Liver (tissue), 3 donors: ENCODE measurements around the gene TMEM190.

ENCODE experiments used
- EGR1 ChIP-seq, 2 donors: IDR thresholded peaks; 2 replicates each; pipeline ENCODE4 v1.6.1; 2016 to 2018; ENCODE audit warnings: antibody characterized with exemption in 2 of 2, low read depth in 2 of 2
- GABPA ChIP-seq, 2 donors: IDR thresholded peaks in 1 of 2; conservative IDR thresholded peaks in 1 of 2; 2 replicates each; pipeline ENCODE4 v1.6.1; 2016; ENCODE audit warnings: antibody characterized with exemption in 2 of 2, mild to moderate bottlenecking in 1 of 2, moderate library complexity in 1 of 2
- RAD21 ChIP-seq, 2 donors: IDR thresholded peaks; 2 replicates each; pipeline ENCODE4 v1.6.1; 2016; ENCODE audit warnings: antibody characterized with exemption in 2 of 2, mild to moderate bottlenecking in 2 of 2
- RXRA ChIP-seq, 2 donors: IDR thresholded peaks; 2 replicates each; pipeline ENCODE4 v1.6.1; 2017 to 2018; ENCODE audit warnings: antibody characterized with exemption in 2 of 2, mild to moderate bottlenecking in 1 of 2
- SP1 ChIP-seq: IDR thresholded peaks from 2 replicates; pipeline ENCODE4 v1.6.1; 2018; ENCODE audit warnings: antibody characterized with exemption, mild to moderate bottlenecking
- YY1 ChIP-seq: IDR thresholded peaks from 2 replicates; pipeline ENCODE4 v1.6.1; 2016; ENCODE audit warnings: antibody characterized with exemption, mild to moderate bottlenecking
- TF ChIP-seq, protein P1 (sequence below): IDR thresholded peaks from 2 replicates; pipeline ENCODE4 v1.6.1; 2016; ENCODE audit warnings: antibody characterized with exemption, mild to moderate bottlenecking
- TF ChIP-seq, protein P2 (sequence below): fragments of 150-350 bp; IDR thresholded peaks from 2 replicates; pipeline ENCODE4 v1.5.1; 2017; ENCODE audit warnings: improper control_type of control experiment, low read depth, low read length; ENCODE audit not compliant: missing input control
- TF ChIP-seq, protein P3 (sequence below): IDR thresholded peaks from 2 replicates; pipeline ENCODE4 v1.6.1; 2016; ENCODE audit warnings: antibody characterized with exemption
- TF ChIP-seq, protein P4 (sequence below): IDR thresholded peaks from 2 replicates; pipeline ENCODE4 v1.6.1; 2016; ENCODE audit warnings: antibody characterized with exemption
- donor health status: healthy.
- donor health status: healthy.

- TF ChIP-seq, protein P1, sequence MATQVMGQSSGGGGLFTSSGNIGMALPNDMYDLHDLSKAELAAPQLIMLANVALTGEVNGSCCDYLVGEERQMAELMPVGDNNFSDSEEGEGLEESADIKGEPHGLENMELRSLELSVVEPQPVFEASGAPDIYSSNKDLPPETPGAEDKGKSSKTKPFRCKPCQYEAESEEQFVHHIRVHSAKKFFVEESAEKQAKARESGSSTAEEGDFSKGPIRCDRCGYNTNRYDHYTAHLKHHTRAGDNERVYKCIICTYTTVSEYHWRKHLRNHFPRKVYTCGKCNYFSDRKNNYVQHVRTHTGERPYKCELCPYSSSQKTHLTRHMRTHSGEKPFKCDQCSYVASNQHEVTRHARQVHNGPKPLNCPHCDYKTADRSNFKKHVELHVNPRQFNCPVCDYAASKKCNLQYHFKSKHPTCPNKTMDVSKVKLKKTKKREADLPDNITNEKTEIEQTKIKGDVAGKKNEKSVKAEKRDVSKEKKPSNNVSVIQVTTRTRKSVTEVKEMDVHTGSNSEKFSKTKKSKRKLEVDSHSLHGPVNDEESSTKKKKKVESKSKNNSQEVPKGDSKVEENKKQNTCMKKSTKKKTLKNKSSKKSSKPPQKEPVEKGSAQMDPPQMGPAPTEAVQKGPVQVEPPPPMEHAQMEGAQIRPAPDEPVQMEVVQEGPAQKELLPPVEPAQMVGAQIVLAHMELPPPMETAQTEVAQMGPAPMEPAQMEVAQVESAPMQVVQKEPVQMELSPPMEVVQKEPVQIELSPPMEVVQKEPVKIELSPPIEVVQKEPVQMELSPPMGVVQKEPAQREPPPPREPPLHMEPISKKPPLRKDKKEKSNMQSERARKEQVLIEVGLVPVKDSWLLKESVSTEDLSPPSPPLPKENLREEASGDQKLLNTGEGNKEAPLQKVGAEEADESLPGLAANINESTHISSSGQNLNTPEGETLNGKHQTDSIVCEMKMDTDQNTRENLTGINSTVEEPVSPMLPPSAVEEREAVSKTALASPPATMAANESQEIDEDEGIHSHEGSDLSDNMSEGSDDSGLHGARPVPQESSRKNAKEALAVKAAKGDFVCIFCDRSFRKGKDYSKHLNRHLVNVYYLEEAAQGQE = no peak
- TF ChIP-seq, protein P2, sequence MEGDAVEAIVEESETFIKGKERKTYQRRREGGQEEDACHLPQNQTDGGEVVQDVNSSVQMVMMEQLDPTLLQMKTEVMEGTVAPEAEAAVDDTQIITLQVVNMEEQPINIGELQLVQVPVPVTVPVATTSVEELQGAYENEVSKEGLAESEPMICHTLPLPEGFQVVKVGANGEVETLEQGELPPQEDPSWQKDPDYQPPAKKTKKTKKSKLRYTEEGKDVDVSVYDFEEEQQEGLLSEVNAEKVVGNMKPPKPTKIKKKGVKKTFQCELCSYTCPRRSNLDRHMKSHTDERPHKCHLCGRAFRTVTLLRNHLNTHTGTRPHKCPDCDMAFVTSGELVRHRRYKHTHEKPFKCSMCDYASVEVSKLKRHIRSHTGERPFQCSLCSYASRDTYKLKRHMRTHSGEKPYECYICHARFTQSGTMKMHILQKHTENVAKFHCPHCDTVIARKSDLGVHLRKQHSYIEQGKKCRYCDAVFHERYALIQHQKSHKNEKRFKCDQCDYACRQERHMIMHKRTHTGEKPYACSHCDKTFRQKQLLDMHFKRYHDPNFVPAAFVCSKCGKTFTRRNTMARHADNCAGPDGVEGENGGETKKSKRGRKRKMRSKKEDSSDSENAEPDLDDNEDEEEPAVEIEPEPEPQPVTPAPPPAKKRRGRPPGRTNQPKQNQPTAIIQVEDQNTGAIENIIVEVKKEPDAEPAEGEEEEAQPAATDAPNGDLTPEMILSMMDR = no peak
- TF ChIP-seq RAD21 (IDR thresholded peaks at IDR 0.05) (no peak), RXRA (IDR thresholded peaks at IDR 0.05) (no peak), YY1 (no peak), SP1 (no peak), EGR1 (IDR thresholded peaks at IDR 0.05; ENCODE audit: low read depth in 2 of 2) (no peak), GABPA (IDR thresholded peaks at IDR 0.05 in 1 of 2, conservative IDR thresholded peaks at IDR 0.05 in 1 of 2) (no peak)
- TF ChIP-seq, protein P3, sequence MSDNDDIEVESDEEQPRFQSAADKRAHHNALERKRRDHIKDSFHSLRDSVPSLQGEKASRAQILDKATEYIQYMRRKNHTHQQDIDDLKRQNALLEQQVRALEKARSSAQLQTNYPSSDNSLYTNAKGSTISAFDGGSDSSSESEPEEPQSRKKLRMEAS = no peak
- TF ChIP-seq, protein P4, sequence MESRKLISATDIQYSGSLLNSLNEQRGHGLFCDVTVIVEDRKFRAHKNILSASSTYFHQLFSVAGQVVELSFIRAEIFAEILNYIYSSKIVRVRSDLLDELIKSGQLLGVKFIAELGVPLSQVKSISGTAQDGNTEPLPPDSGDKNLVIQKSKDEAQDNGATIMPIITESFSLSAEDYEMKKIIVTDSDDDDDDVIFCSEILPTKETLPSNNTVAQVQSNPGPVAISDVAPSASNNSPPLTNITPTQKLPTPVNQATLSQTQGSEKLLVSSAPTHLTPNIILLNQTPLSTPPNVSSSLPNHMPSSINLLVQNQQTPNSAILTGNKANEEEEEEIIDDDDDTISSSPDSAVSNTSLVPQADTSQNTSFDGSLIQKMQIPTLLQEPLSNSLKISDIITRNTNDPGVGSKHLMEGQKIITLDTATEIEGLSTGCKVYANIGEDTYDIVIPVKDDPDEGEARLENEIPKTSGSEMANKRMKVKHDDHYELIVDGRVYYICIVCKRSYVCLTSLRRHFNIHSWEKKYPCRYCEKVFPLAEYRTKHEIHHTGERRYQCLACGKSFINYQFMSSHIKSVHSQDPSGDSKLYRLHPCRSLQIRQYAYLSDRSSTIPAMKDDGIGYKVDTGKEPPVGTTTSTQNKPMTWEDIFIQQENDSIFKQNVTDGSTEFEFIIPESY = no peak
These were observed 30.6 kb upstream of the TMEM190 start for GRCh38 chr19:55345818-55346724.
